Measurements from ENCODE around the gene SPATA7.

DNA sequence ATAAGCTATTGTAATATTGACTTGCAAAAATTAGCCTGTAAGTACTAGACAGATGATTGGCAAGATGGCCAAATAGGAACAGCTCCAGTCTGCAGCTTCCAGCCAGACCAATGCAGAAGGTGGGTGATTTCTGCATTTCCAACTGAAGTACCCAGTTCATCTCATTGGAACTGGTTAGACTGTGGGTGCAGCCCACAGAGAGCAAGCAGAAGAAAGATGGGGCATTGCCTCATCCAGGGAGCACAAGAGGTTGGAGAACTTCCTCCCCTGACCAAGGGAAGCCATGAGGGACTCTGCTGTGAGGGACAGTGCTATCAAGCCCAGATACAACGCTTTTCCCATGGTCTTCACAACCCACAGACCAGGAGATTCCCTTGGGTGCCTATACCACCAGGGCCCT, 16.0 kb upstream of the SPATA7 start:
- TF ChIP-seq CTCF (IDR thresholded peaks at IDR 0.05) = no peak
- no peak for TF ChIP-seq POLR2A (IDR thresholded peaks at IDR 0.05)
